ENCODE measurements around the gene TTC13.

DNA sequence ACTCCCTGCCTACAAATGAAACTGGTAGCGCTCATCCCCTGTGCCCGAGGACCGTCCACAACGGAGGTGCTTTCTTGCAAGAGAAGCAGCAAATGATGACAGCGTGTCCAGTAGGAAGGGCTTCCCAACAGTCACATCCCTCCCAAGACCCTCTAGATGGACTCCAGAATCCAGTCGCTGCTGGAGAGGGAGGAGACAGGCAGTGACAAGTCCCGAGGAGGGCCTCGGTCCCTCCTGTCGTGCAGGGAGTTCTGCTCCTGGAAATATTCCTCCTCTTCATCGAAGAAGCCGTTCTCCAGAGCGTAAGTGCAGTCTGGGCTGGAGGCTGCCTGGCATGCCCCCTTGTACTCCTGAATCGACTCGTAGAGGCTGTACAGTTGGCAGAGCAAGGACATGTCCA, 41.0 kb upstream of the TTC13 start:
- TF ChIP-seq EP300 (IDR thresholded peaks at IDR 0.05; ENCODE audit: low read depth) (no peak), CTCF (IDR thresholded peaks at IDR 0.05) (no peak), POLR2A (IDR thresholded peaks at IDR 0.05) (no peak)
